BE2C (cell line): Measurements from ENCODE around the gene BCKDHA.

ENCODE experiments used
- DNase-seq: peaks from one replicate; pipeline ENCODE4 v3.0.0-alpha.2; 2020
- H3K27me3 ChIP-seq: fragments of 250-450 bp; sonication (Bioruptor Pico); 2 replicates; pipeline ENCODE4 v1.5.1; 2020; ENCODE audit warnings: mild to moderate bottlenecking
- H3K36me3 ChIP-seq: fragments of 250-450 bp; sonication (Bioruptor Pico); 2 replicates; pipeline ENCODE4 v1.5.1; 2020; ENCODE audit warnings: mild to moderate bottlenecking
- H3K4me1 ChIP-seq: fragments of 250-450 bp; sonication (Bioruptor Pico); 2 replicates; pipeline ENCODE4 v1.5.1; 2020
- H3K4me3 ChIP-seq: 2 replicates; pipeline ENCODE4 v1.5.1; 2011; ENCODE audit warnings: low read depth, low read length
- H3K9me3 ChIP-seq: fragments of 250-450 bp; sonication (Bioruptor Pico); 2 replicates; pipeline ENCODE4 v1.5.1; 2020
- TF ChIP-seq, protein P1 (sequence below): IDR thresholded peaks from 2 replicates; pipeline ENCODE4 v1.5.1; 2012; ENCODE audit warnings: mild to moderate bottlenecking, low read depth, low read length

Gene BCKDHA

DNA sequence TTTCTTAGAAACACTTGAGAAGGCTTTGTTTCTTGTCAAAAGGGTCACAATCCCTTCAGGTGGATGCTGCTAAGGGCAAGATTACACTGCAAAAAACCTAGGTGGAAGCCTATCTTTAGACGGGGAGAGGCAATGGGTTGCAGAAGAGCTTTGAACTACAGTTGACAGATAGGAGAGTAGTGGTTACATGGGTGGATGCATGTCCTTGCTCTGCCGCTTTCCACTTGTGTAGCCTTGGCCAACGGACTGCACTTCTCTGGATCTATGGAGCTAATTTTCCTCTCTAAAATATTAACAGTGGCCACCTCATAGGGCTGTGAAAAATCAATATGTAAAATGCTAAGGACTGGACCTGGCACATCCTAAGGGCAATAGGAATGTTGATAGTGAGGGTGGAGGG lies 980 bp downstream of the BCKDHA start:
- Histone ChIP-seq H3K27me3 (no peaks in the 10 kb centered on the region), H3K36me3 (peaks cover 10% of the 10 kb centered on the region), H3K9me3 (no peaks in the 10 kb centered on the region), H3K4me3 (peak overlapping the region; percentile 91), H3K4me1 (no peaks in the 10 kb centered on the region)
- DNase-seq: no peak
- TF ChIP-seq, protein P1, sequence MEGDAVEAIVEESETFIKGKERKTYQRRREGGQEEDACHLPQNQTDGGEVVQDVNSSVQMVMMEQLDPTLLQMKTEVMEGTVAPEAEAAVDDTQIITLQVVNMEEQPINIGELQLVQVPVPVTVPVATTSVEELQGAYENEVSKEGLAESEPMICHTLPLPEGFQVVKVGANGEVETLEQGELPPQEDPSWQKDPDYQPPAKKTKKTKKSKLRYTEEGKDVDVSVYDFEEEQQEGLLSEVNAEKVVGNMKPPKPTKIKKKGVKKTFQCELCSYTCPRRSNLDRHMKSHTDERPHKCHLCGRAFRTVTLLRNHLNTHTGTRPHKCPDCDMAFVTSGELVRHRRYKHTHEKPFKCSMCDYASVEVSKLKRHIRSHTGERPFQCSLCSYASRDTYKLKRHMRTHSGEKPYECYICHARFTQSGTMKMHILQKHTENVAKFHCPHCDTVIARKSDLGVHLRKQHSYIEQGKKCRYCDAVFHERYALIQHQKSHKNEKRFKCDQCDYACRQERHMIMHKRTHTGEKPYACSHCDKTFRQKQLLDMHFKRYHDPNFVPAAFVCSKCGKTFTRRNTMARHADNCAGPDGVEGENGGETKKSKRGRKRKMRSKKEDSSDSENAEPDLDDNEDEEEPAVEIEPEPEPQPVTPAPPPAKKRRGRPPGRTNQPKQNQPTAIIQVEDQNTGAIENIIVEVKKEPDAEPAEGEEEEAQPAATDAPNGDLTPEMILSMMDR: no peak

DNA sequence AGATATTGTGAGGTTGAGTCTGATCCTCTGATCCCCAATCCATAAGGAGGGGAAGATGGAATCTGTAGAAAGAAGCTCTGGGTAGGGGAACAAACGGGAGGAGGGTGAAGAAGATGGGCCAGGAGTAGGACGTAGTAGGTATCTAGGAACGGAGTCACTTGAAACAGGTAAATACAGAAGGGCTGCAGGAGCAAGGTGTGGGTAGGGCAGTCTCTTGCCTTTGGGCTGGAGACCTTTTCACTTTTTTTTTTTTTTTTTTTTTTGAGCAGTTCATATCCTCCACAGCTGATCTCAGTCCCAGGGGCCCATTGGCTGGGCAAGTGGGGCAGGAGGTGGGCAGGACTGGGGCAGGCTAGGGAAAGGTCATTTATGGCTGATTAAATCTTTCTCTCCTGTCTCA lies 1.5 kb downstream of the BCKDHA start:
- H3K4me1 ChIP-seq: no peaks in the 10 kb centered on the region
- TF ChIP-seq, protein P1: no peak
- peak overlapping the region; percentile 91 for H3K4me3 ChIP-seq
- no peaks in the 10 kb centered on the region for H3K9me3 ChIP-seq
- no peak for DNase-seq
- H3K36me3 ChIP-seq: peaks cover 5% of the 10 kb centered on the region
- no peaks in the 10 kb centered on the region for H3K27me3 ChIP-seq

DNA sequence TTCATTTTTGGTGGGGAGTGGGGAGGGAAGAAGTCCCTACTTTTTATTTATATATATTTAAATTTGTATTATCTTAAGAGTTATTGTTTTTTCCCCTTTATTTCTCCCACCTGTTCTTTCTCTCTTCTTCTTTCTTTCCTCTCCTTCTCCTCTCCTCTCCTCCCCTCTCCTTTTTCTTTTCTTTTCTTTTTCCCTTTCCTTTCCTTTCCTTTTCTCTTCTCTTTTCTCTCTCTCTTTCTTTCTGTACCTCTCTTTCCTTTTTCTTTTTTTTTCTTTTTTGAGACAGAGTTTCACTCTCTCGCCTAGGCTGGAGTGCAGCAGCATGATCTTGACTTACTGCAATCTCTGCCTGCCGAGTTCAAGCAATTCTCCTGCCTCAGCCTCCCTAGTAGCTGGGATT lies 1.9 kb downstream of the BCKDHA start:
- H3K9me3 ChIP-seq: no peaks in the 10 kb centered on the region
- DNase-seq: no peak
- H3K27me3 ChIP-seq: no peaks in the 10 kb centered on the region
- H3K4me1 ChIP-seq: no peaks in the 10 kb centered on the region
- peaks cover 5% of the 10 kb centered on the region for H3K36me3 ChIP-seq
- H3K4me3 ChIP-seq: no peak overlapping the region
- TF ChIP-seq, protein P1: no peak

DNA sequence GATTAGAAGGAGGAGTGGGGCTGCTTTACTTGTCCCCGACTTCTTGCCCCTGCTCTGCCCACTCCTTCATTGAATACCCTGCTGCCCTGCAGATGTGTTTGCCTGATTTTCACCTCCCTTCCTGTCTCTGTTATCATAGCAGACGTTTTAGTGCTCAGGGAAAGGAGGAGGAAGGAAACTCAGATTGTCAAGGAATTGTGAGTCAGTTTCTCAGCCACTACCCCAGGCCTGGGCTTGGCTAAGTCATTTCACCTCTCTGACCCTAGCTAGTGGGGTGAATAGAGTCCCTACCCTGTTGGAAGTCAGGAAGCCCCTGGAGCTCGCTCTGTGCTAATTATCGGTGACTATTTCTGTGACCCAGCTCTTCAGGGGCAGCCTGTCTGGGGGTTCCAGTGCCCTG lies 3.9 kb downstream of the BCKDHA start:
- TF ChIP-seq, protein P1: no peak
- no peak overlapping the region for H3K4me3 ChIP-seq
- DNase-seq: no peak
- no peaks in the 10 kb centered on the region for H3K4me1 ChIP-seq
- no peaks in the 10 kb centered on the region for H3K27me3 ChIP-seq
- no peaks in the 10 kb centered on the region for H3K9me3 ChIP-seq
- H3K36me3 ChIP-seq: peaks cover 5% of the 10 kb centered on the region

DNA sequence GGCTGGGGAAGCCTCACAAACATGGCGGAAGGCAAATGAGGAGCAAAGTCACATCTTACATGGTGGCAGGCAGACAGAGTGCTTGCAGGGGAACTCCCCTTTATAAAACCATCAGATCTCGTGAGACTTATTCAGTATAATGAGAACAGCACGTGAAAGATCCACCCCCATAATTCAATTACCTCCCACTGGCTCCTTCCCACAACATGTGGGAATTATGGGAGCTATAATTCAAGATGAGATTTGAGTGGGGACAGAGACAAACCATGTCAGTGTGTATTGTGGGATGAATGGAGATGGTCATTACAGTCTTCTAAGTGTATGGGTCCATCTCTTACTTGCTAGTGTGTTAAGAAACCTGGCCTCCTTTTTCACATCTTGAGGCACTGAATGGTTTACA lies 4.4 kb downstream of the BCKDHA start:
- Histone ChIP-seq H3K4me3 (no peak overlapping the region), H3K4me1 (no peaks in the 10 kb centered on the region), H3K27me3 (no peaks in the 10 kb centered on the region), H3K36me3 (peaks cover 5% of the 10 kb centered on the region), H3K9me3 (no peaks in the 10 kb centered on the region)
- DNase-seq: no peak
- TF ChIP-seq, protein P1: no peak

DNA sequence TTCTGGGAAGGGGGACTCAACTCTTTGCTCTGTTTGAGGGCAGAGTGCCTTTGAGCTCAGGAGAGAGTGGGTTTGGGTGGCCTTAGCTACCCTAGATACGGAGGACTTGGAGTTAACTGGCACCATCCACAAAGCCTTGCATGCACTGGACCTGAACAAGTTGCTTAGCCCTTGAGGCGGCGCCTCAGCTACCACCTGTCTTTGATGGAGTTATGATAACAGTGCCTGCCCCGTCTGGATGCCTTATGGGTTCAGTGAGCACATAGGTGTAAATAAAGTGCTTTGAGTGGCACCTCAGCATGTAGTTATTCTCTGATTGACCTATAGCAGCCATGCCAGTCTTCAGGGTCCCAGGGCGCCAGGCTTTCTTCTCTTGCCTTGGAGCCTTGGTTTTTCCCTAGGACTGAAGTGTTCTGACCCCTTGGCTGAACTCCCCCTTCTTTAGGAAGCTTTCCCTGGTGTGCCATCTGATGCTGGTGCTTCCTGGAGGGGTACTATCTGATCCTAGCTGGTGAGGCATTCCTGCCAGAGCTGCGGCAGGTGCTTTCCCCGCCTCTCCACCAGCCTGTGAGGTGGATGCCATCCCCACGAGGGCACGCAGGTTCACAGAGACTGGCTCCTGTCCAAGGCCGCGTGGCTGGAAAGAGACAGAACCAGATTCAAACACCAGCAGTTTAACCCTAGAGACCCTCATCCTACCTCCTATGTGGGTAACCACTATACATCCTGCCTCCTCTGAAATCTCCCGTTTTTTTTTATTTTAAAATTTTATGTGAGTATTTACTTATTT lies 5.8 kb downstream of the BCKDHA start:
- no peaks in the 10 kb centered on the region for H3K9me3 ChIP-seq
- peaks cover 2% of the 10 kb centered on the region; the same call in 1 of the 2 replicates for H3K36me3 ChIP-seq
- no peak for DNase-seq
- TF ChIP-seq, protein P1: no peak
- H3K27me3 ChIP-seq: no peaks in the 10 kb centered on the region
- no peaks in the 10 kb centered on the region for H3K4me1 ChIP-seq
- no peak overlapping the region for H3K4me3 ChIP-seq
